K562 (cell line): ENCODE measurements around the gene FRMD4B. TPM values are rescaled to one million over a fixed set of nuclear protein-coding genes. Genes with fewer than 3 reads are reported as not detected.

ENCODE experiments used
- ZNF518B ChIP-seq: fragments of 250-450 bp; sonication (Bioruptor Pico); IDR thresholded peaks from 2 replicates; pipeline ENCODE4 v1.5.0; 2021; ENCODE audit warnings: mild to moderate bottlenecking, moderate library complexity
- ZNF592 ChIP-seq: fragments of 450-650 bp; IDR thresholded peaks from 2 replicates; pipeline ENCODE4 v1.6.1; 2017; ENCODE audit warnings: antibody characterized with exemption, mild to moderate bottlenecking
- polyA plus RNA-seq, 8 experiments: library from polyadenylated mRNA; depleted of rRNA in 4 of 8; stranded (reverse) in 5 of 8; unstranded in 3 of 8; fragments of >200 nt; fragmentation: Nextera tagmentation in 2 of 8; fragmentation: Illumina TruSeq in 1 of 8; extraction: Ambion mirVana in 2 of 8; extraction: Trizol in 1 of 8; gene quantifications; 2 replicates each; pipeline versions ENCODE4 v1.2.1 to v1.2.3, GENCODE V29; 2011 to 2014; ENCODE audit warnings: inconsistent platforms in 1 of 8, missing spikeins in 1 of 8
- total RNA-seq, 7 experiments: library from RNA; depleted of rRNA in 6 of 7; stranded (reverse); fragments of >200 nt in 6 of 7; fragmentation: Illumina TruSeq in 2 of 7; extraction: Trizol in 2 of 7; gene quantifications; 2 replicates each; pipeline versions ENCODE4 v1.2.1 to v1.2.3, GENCODE V29; 2011 to 2021; ENCODE audit warnings: low replicate concordance in 1 of 7

Gene FRMD4B
- total and polyA plus RNA-seq, 9 of the 15 experiments (the other 6 are each of a cell fraction or from before 2014, with no cell fraction given): 0.03 to 0.09 (median 0.04) TPM; not detected in 3

GRCh38 chr3:69252141-69252540 is 133.7 kb downstream of the FRMD4B start (continued):
- TF ChIP-seq ZNF592 (no peak), ZNF518B (CRISPR knock-in tag) (no peak)
